Left renal cortex interstitium (tissue), 4 donors: Measurements from ENCODE around the gene BCL2L2. TPM values are rescaled to one million over a fixed set of nuclear protein-coding genes. Genes with fewer than 3 reads are reported as not detected.

Experiments used
- DNase-seq, 4 donors: peaks; one replicate each; pipeline ENCODE4 v3.0.0-alpha.2; 2013; ENCODE audit warnings: low read depth in 4 of 4, low spot score in 2 of 4, missing footprints in 1 of 4
- polyA plus RNA-seq, 4 donors: library from polyadenylated mRNA; unstranded; fragments of 120-200 nt; gene quantifications; one replicate each; pipeline ENCODE4 v1.2.1, GENCODE V29; 2013; ENCODE audit not compliant: insufficient read length in 4 of 4

Gene BCL2L2
- polyA plus RNA-seq, 4 donors: 35.8 to 49.4 (median 42.8) TPM

DNA sequence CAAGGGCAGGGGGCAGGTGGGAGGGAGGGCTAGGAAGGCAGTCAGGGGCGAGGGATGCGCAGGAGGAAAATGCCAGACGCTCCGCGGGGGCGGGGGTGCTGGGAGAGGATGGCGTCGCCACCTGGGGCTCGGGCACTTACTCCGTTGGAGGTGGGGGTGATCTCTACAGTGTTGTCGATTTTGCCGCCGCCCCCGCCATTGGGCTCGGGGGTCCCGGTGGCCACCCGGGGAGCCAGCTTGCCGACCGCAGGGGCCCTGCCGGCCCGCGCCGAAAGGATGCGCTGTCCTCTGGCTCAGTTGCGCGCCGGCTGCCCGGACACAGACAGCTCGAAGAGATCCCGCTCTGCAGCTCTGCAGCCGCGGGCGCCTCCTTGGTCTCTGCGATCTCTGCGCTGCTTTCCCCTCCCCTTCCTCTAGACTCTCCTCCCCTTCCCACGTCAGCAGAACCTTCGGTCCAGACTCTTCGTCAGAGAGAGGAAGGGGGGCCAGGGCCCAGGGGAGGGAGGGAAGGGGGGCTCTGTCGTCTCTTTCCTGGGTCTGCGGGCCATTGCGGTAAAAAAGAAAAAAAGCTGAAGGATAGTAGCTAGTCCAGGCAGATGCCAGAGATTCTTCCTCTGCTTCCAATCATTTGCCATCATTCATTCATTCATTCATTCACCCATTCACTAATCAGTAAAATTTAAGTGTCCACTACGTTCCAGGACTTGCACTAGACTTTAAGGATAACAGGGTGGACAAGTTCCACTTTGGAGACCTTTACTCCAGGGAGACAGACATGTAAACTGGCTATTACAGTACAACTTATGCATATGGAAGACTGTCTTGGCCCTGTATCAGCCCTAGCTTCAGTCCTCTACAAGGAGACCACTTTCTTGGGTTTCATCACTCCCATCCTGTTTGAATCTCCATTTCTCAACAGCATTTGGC is 46.1 kb downstream of the BCL2L2 start, which contains the start of gene SLC22A17:
Gene SLC22A17 (minus strand): TSS at position 382 of the 927 bp plus-strand sequence.
- peak; percentile 67 to 87 (median 73) for DNase-seq

DNA sequence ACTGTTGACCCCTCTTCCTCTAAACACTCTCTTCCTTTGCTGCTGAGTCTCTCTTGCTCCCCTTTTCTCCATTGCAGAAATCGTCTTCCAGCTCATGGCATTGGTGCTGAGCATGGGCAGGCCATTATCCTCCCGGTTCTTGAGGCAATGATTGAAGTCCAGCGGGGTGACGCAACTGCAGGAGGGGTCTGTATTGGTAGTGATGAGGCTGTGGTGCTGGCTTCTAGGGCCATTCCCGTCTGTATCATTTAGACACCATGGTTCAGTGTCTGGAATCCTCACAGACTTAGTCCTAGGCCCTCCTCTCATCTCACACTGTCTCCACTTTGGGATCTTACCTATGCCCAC is 46.8 kb downstream of the BCL2L2 start:
- DNase-seq: no peak

DNA sequence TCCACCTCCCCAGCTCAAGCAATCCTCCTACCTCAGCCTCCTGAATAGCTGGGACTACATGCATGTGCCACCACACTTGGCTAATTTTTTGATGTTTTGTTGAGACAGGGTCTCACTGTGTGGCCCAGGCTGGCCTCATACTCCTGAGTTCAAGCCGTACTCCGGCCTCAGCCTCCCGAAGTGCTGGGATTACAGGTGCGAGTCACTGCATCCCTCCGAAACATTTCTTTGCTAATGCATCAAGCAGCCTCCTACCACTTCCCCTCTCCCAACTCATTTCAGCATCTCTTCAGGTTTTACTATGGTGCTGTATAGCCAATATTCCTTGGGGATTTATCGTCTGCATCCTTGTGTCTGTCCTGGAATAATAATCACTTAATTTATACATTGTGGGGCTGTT is 48.4 kb downstream of the BCL2L2 start:
- DNase-seq: no peak

DNA sequence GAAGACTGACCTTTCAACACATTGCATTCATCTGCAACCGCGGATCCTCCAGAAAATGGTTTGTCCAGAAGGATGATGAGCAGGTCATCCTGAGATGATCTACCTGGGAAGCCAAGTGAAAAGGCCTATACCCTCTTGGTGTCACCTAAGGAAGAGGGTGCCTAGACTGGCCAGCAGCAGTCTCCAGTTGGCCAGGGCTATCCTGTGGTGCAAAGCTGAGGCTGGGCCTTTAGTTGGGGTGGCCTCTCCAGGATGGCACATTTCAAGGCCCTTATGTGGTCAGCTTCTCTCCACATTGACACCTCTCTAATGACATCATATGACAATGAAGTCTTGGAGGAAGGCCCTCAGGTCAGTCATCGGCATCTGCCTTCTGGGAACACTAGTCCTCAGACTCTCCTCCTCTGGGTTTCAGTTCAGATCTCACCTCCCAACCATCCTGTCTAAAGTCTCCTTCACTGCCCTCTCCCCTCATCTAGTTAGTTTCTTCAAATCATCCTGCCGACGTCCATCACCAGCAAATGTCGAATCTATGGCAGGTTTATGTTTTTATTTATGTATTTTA is 49.3 kb downstream of the BCL2L2 start:
- DNase-seq: no peak

DNA sequence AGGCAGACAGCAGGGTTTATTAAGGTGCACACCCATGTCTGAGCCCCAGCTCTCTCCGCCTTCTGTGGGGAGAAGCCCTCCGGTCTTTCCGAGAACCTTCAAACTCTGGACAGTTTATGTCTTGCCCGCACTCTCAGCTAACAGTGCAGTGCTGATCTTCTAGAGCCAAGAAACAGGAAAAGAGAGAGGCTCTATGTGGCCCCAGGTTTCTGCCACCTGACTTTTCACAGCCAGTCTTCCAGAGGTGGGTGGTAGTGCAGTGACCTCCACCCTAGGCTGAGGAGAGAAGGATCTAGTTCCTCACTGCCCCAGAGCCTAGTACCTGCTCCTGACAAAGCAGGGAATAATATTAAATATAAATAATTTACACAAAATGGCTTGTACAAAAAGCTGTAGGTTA is 50.0 kb downstream of the BCL2L2 start:
- DNase-seq: no peak

DNA sequence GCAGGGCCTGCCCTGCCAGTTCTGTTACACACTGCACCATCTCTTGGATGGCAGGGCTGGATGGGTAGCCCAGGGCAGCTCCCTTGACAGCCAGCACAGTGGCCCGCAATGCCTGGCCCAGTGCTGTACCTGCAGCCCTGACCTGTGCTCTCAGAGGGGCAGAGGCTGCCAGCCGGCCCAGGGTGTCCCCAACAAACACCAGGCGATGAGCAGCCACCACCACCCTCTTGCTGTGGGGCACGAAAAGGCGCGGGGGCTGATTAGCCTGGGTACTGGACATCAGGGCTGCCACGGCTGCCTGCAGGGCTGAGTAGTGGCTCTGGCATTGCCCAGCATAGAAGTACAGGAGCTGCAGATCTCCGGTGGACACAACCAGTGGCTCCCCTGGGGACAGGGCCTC is 50.6 kb downstream of the BCL2L2 start:
- no peak for DNase-seq

DNA sequence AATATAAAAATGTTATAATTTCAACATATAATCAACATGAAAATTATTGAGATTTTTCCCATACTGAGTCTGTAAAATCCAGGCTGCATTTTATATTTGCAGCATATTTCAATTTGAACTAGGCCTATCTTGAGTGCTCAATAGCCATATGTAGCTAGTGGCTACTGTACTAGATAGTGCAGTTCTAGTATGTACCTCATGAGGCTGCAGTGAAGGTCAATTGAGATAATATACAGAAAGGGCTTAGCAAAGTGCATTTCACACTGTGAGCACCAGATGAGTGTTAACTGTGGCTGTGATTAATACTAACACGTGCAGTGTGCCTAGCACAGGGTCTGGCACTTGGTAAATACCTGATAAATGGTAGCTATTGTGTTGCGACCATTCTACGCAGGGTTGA is 51.4 kb downstream of the BCL2L2 start:
- DNase-seq: no peak

DNA sequence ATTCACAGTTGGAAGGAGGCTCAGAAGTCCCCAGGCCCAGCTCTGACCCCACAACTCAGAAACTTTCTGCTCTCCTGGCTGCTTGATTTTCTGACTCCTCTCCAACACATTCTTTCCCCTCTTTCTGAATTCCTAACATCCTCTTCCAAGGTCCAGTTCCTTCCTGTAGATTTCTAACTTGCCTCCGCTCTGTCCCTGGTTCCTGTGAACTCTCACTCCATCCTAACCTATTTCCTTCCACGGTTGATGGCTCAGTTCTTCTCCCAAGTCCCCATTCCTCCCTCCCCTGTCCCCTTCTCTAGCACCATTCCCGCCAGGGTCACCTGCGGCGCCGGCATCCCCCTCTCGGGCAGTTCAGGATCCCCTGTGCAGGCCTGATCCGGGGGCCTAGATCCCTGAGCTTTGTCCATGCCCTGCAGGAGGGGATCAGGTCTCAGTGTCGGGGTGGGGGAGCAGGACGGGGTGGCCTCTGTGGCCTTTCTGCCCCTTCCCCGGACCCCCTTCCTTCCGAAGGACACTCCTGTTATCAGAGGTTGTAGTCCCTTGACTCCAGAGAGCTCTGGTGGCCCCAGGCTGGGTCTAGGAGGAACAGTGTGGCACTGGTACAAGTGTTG is 52.0 kb downstream of the BCL2L2 start:
- no peak for DNase-seq

DNA sequence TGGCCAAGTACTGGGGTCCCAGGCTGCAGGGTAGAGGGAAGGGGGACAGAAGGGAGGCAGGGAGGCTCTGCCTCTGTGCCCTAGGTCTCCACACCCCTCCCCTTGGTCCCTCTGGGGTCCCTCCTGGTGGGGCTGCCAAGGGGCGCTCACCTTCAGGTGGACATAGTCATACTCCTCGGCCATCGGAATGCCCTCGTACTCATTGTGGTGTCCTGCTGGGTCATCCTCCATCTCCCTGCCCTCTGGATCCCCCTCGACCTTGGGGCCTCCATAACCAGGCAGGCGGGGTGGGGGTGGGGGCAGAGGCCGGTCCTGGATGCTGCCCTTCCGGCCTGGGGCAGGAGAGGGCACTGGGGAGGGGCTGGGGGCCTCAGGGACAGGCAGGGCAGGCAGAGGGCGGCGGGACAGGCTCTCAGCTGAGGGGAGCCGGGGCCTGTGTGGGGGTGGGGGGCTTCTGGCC is 52.6 kb downstream of the BCL2L2 start:
- no peak for DNase-seq

DNA sequence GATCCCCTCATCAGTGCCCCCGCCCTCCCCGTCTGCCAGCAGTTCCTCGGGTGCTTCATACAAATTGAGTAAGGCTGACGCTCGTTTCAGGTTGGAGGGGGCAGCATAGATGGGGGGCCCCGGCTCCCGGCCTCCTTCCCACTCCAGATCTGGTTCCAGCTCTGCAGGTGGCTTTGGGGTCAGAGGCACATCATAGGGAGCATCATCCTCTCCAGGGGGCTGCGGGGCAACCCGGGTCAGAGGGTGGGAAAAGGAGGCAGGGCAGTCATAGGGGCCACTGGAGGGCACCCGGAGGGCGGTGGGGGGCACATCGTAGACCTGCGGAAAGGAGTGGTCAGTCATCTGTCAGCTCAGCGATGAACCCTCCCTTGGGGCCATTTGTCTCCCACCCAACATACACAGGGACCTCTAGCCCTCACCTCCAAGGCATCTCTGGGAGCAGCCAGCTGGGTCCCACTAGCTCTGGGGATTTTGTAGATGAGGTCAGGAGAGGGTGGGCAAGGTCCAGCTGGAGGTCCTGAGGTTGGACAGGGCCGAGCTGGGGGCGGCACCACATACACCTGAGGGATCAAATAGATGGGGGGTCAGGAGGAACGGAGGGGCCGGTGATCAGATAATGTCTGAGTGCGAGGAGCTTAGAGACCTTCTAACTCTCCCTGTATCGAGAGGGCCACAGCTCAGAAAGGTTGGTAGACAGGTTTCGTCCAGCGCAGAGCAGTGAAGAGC is 53.3 kb downstream of the BCL2L2 start:
- DNase-seq: no peak

DNA sequence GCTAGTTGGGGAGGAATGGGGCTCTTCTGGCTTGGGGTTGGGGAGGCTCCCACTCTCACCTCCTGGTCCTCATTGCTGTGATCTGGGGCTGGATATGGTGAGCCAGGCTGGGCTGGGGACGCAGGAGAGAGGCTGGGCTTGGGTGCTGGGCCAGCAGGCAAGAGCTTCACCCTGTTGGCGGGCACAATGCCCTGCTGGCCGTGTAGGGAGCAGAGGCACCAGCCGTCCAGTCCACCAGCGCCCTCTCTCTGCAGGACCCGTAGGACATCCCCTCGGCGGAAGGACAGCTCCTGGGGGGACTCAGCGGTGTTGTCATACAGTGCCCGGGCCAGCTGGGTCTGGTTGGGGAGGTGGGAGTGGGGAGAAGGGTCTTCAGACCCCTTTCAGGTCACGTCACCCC is 53.9 kb downstream of the BCL2L2 start:
- DNase-seq: no peak

DNA sequence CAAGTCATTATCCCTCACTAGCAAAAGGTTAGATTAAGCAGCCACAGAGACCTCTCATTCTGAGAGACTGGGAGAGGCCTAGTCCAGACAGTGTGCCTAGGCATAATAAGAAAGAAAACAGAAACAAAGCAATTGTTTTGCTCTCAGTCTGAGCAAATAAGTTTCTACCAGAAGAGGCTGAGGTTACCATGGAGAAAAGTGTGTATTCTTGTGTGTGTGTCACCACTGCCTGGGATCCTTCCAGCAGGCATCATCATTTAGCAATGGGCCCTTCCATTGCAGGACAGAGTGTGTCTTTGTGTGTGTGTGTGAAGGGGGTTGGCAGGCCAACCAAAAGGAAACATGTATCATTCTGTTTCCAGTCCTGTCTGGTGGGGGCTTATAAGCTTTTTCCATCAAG is 54.7 kb downstream of the BCL2L2 start:
- DNase-seq: no peak

Other genes with a start within 250 kb of the BCL2L2 start
- gene CDH24, start 249.3 kb upstream of the BCL2L2 start, polyA plus RNA-seq: 10 to 100 TPM; 13.1 to 46.0 (median 27.1) TPM
- gene ACIN1, start 211.7 kb upstream of the BCL2L2 start, polyA plus RNA-seq: 100 to 1,000 TPM; 172 to 364 (median 273) TPM
- gene C14orf119, start 211.3 kb upstream of the BCL2L2 start, polyA plus RNA-seq: 10 to 100 TPM; 67.4 to 95.9 (median 73.9) TPM
- gene CIROP, start 201.8 kb upstream of the BCL2L2 start, polyA plus RNA-seq: under 1 TPM in 2 of 4 donors, not detected in 2; 0.05 TPM
- under 1 TPM in 3 of 4 donors, not detected in 1; 0.11 to 0.26 (median 0.14) TPM for gene CEBPE, start 187.6 kb upstream of the BCL2L2 start, polyA plus RNA-seq
- gene SLC7A8, start 123.2 kb upstream of the BCL2L2 start, polyA plus RNA-seq: 100 to 1,000 TPM in 2 of 4 donors, 10 to 100 TPM in 2; 80.6 to 108 (median 96.2) TPM
- gene RNF212B, start 68.9 kb upstream of the BCL2L2 start, polyA plus RNA-seq: 1 to 10 TPM in 3 of 4 donors, under 1 TPM in 1; 0.82 to 2.4 (median 1.9) TPM
- gene HOMEZ, start 20.7 kb upstream of the BCL2L2 start, polyA plus RNA-seq: 10 to 100 TPM; 22.6 to 28.8 (median 27.5) TPM
- 10 to 100 TPM; 15.6 to 42.2 (median 27.9) TPM for gene PPP1R3E, start 4.0 kb upstream of the BCL2L2 start, polyA plus RNA-seq
- gene PABPN1, start 14.6 kb downstream of the BCL2L2 start, polyA plus RNA-seq: 100 to 1,000 TPM; 213 to 335 (median 293) TPM
- gene SLC22A17, start 46.1 kb downstream of the BCL2L2 start, polyA plus RNA-seq: 10 to 100 TPM; 50.8 to 79.6 (median 69.3) TPM
- 10 to 100 TPM; 30.5 to 56.8 (median 48.6) TPM for gene EFS, start 58.3 kb downstream of the BCL2L2 start, polyA plus RNA-seq
- gene IL25, start 66.0 kb downstream of the BCL2L2 start, polyA plus RNA-seq: not detected
- 1 to 10 TPM; 1.5 to 3.2 (median 2.7) TPM for gene CMTM5, start 70.2 kb downstream of the BCL2L2 start, polyA plus RNA-seq
- gene MYH6, start 101.4 kb downstream of the BCL2L2 start, polyA plus RNA-seq: under 1 TPM; 0.21 to 0.35 (median 0.24) TPM
- under 1 TPM; 0.21 to 0.43 (median 0.33) TPM for gene MYH7, start 128.8 kb downstream of the BCL2L2 start, polyA plus RNA-seq
- 10 to 100 TPM; 61.7 to 74.2 (median 64.5) TPM for gene NGDN, start 162.9 kb downstream of the BCL2L2 start, polyA plus RNA-seq
- gene ZFHX2, start 244.9 kb downstream of the BCL2L2 start, polyA plus RNA-seq: 10 to 100 TPM in 1 of 4 donors, 1 to 10 TPM in 3; 5.3 to 12.2 (median 8.3) TPM
- 10 to 100 TPM; 17.4 to 21.4 (median 19.0) TPM for gene THTPA, start 249.4 kb downstream of the BCL2L2 start, polyA plus RNA-seq